PC-9 (cell line): ENCODE measurements around the gene PEAK1. TPM values are rescaled to one million over a fixed set of nuclear protein-coding genes. Genes with fewer than 3 reads are reported as not detected.

Source experiments
- BruUV-seq: library from RNA; stranded (reverse); fragments of 400-500 nt; replicated peaks from 2 replicates; lab custom pipeline; 2021; lab: Mats Ljungman, UMichigan
- CTCF ChIA-PET: fragments of 300-600 bp; sonication (Branson Sonifier 250); formaldehyde crosslinking; loops from one replicate; lab custom pipeline; 2022; ENCODE audit warnings: antibody characterized with exemption; lab: Charles Lee
- POLR2A ChIA-PET: fragments of 300-600 bp; sonication (Branson Sonifier 250); formaldehyde crosslinking; loops from one replicate; lab custom pipeline; 2022; ENCODE audit warnings: antibody characterized with exemption; ENCODE audit not compliant: unreplicated experiment; lab: Charles Lee
- DNase-seq, 2 experiments: peaks; one replicate each; pipeline versions ENCODE4 v3.0.0 to v3.0.0-alpha.2; 2015 to 2022; ENCODE audit warnings: mixed read lengths in 1 of 2
- H2AFZ ChIP-seq: fragments of 200-600 bp; sonication (generic); 2 replicates; pipeline ENCODE4 v1.8.1; 2017; ENCODE audit warnings: antibody characterized with exemption
- H3F3A ChIP-seq: fragments of 200-600 bp; sonication (generic); 2 replicates; pipeline ENCODE4 v1.8.1; 2017; ENCODE audit warnings: antibody characterized with exemption, mild to moderate bottlenecking, low read depth; ENCODE audit not compliant: insufficient read depth
- H3K27ac ChIP-seq: fragments of 200-600 bp; sonication (generic); 2 replicates; pipeline ENCODE4 v1.6.1; 2016; ENCODE audit warnings: mixed run types
- H3K27me3 ChIP-seq: fragments of 200-600 bp; sonication (generic); 2 replicates; pipeline ENCODE4 v1.6.1; 2016; ENCODE audit warnings: low read depth, mixed run types; ENCODE audit not compliant: insufficient read depth
- H3K36me3 ChIP-seq: fragments of 200-600 bp; sonication (generic); 2 replicates; pipeline ENCODE4 v1.6.1; 2016; ENCODE audit warnings: low read depth, mixed run types
- H3K4me1 ChIP-seq: fragments of 200-600 bp; sonication (generic); replicated peaks from 2 replicates; pipeline ENCODE4 v1.6.1; 2016; ENCODE audit warnings: mixed run types; ENCODE audit not compliant: insufficient read depth
- H3K4me2 ChIP-seq: fragments of 200-600 bp; sonication (generic); 2 replicates; pipeline ENCODE4 v1.6.1; 2017; ENCODE audit warnings: mixed run types
- H3K4me3 ChIP-seq: fragments of 200-600 bp; sonication (generic); 2 replicates; pipeline ENCODE4 v1.6.1; 2016; ENCODE audit warnings: mixed run types
- H3K79me2 ChIP-seq: fragments of 200-600 bp; sonication (generic); 2 replicates; pipeline ENCODE4 v1.6.1; 2017; ENCODE audit warnings: low read depth, mixed run types
- H3K9me2 ChIP-seq: fragments of 200-600 bp; sonication (generic); 2 replicates; pipeline ENCODE4 v1.8.1; 2017; ENCODE audit warnings: mild to moderate bottlenecking; ENCODE audit not compliant: insufficient read depth
- H3K9me3 ChIP-seq: fragments of 200-600 bp; sonication (generic); 2 replicates; pipeline ENCODE4 v1.8.1; 2016; ENCODE audit warnings: low read depth; ENCODE audit not compliant: insufficient read depth
- H4K20me1 ChIP-seq: fragments of 200-600 bp; sonication (generic); 2 replicates; pipeline ENCODE4 v1.8.1; 2017; ENCODE audit not compliant: insufficient read depth
- EZH2 ChIP-seq: fragments of 200-600 bp; sonication (generic); IDR thresholded peaks from 2 replicates; pipeline ENCODE4 v1.8.0; 2017; ENCODE audit warnings: antibody characterized with exemption, low read depth
- intact Hi-C: fragments of 100-400 bp; cut with micrococcal nuclease; formaldehyde crosslinking; loops from one replicate; pipeline ENCODE4 v1.10.0; 2022; ENCODE audit not compliant: unreplicated experiment
- total RNA-seq: library from RNA; stranded (reverse); gene quantifications from 2 replicates; pipeline ENCODE4 v1.2.3, GENCODE V29; 2021
- TF ChIP-seq, protein P1 (sequence below): fragments of 200-600 bp; sonication (generic); conservative IDR thresholded peaks from 2 replicates; pipeline ENCODE4 v1.6.1; 2017; ENCODE audit warnings: mixed run types, antibody characterized with exemption, mild to moderate bottlenecking, moderate library complexity

PEAK1 gene
- total RNA-seq, 1 experiment from 2014 or later, result 20.7 TPM

- ChIA-PET POLR2A (no interaction called here), CTCF (no interaction called here)
- Histone ChIP-seq H3K36me3 (no peaks in the 10 kb centered on the region), H3K79me2 (no peaks in the 10 kb centered on the region), H4K20me1 (no peaks in the 10 kb centered on the region), H3K4me2 (no peak overlapping the region), H3K9me3 (no peaks in the 10 kb centered on the region), H2AFZ (no peak overlapping the region), H3K4me1 (no peaks in the 10 kb centered on the region), H3F3A (no peaks in the 10 kb centered on the region), H3K27me3 (no peaks in the 10 kb centered on the region), H3K9me2 (no peaks in the 10 kb centered on the region), H3K27ac (no peak overlapping the region), H3K4me3 (no peak overlapping the region)
- BruUV-seq, result no TSS peak
- intact Hi-C loops, result no loop called here
- DNase-seq, result no peak
- TF ChIP-seq EZH2, result no peak
- TF ChIP-seq, protein P1, sequence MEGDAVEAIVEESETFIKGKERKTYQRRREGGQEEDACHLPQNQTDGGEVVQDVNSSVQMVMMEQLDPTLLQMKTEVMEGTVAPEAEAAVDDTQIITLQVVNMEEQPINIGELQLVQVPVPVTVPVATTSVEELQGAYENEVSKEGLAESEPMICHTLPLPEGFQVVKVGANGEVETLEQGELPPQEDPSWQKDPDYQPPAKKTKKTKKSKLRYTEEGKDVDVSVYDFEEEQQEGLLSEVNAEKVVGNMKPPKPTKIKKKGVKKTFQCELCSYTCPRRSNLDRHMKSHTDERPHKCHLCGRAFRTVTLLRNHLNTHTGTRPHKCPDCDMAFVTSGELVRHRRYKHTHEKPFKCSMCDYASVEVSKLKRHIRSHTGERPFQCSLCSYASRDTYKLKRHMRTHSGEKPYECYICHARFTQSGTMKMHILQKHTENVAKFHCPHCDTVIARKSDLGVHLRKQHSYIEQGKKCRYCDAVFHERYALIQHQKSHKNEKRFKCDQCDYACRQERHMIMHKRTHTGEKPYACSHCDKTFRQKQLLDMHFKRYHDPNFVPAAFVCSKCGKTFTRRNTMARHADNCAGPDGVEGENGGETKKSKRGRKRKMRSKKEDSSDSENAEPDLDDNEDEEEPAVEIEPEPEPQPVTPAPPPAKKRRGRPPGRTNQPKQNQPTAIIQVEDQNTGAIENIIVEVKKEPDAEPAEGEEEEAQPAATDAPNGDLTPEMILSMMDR, result no peak
Measured at GRCh38 chr15:77247116-77247515, 172.8 kb downstream of the PEAK1 start.

DNA sequence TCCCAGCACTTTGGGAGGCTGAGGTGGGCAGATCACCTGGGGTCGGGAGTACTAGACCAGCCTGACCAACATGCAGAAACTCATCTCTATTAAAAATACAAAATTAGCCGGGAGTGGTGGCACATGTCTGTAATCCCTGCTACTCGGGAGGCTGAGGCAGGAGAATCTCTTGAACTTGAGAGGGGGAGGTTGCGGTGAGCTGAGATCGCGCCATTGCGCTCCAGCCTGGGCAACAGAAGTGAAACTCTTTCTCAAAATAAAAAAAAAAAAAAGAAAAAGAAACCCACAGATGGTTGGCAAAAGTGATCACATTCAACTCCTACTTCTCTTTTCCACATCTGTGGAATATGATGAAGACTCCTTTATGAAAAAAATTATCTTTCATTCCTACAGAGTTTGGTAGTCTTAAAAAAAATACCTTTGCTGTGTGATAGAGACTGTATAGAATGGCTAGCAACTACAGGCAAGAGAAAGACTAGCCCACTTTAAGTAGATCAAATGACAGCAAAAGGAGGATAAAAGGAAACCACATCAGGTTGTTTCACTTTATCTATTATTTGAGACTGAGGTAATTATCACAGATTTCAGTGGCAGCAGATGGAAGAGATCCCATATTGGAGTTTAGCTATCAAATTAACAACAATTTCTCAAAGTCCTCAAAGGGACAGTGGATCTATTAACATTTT, 176.0 kb downstream of the PEAK1 start:
- Histone ChIP-seq H3K4me2 (no peak overlapping the region), H2AFZ (no peak overlapping the region), H3K27me3 (no peaks in the 10 kb centered on the region), H3K36me3 (no peaks in the 10 kb centered on the region), H3K4me3 (no peak overlapping the region), H3K79me2 (no peaks in the 10 kb centered on the region), H3K4me1 (no peaks in the 10 kb centered on the region), H3K9me2 (no peaks in the 10 kb centered on the region), H3K9me3 (no peaks in the 10 kb centered on the region), H3K27ac (no peak overlapping the region), H3F3A (no peaks in the 10 kb centered on the region), H4K20me1 (no peaks in the 10 kb centered on the region)
- ChIA-PET CTCF (no interaction called here), POLR2A (no interaction called here)
- DNase-seq, result no peak
- no TSS peak for BruUV-seq
- intact Hi-C loops, result no loop called here
- TF ChIP-seq, protein P1, result no peak
- TF ChIP-seq EZH2, result no peak

- Histone ChIP-seq H2AFZ (no peak overlapping the region), H3K27me3 (no peaks in the 10 kb centered on the region), H3F3A (no peaks in the 10 kb centered on the region), H3K9me2 (no peaks in the 10 kb centered on the region), H3K79me2 (no peaks in the 10 kb centered on the region), H3K4me1 (no peaks in the 10 kb centered on the region), H3K4me3 (no peak overlapping the region), H4K20me1 (no peaks in the 10 kb centered on the region), H3K36me3 (no peaks in the 10 kb centered on the region), H3K4me2 (no peak overlapping the region), H3K27ac (no peak overlapping the region), H3K9me3 (no peaks in the 10 kb centered on the region)
- DNase-seq, result peak in 1 of 2 experiments; percentile 45
- intact Hi-C loops, result no loop called here
- CTCF ChIA-PET, result no interaction called here
- TF ChIP-seq EZH2, result no peak
- TF ChIP-seq, protein P1, result no peak
- POLR2A ChIA-PET, result no interaction called here
- no TSS peak for BruUV-seq
Measured at GRCh38 chr15:77243135-77243534, 176.8 kb downstream of the PEAK1 start.
